Right ventricle myocardium inferior (tissue), 1 donor: ENCODE results near the gene SLC12A1. TPM values are rescaled to one million over a fixed set of nuclear protein-coding genes. Genes with fewer than 3 reads are reported as not detected.
A peak's percentile ranks its signal among the peaks of the same experiment; 100 is the strongest.
"Not testable (repeated sequence)": the region's sequence is repeated elsewhere in the genome, so short reads cannot be mapped to it uniquely, and the experiment has no call there.

Source experiments
- ATAC-seq: fragments of 200-7000 bp; cut with Tn5 transposase; one replicate; pipeline ENCODE4 v1.9.1; 2020; ENCODE audit warnings: mild to moderate bottlenecking, moderate library complexity
- DNase-seq: peaks from one replicate; pipeline ENCODE4 v3.0.0; 2021; ENCODE audit errors: missing footprints
- intact Hi-C: fragments of 100-400 bp; cut with DNase I; formaldehyde crosslinking; loops from one replicate; pipeline ENCODE4 v1.11.0; 2022
- total RNA-seq: library from RNA; stranded (reverse); fragmentation: NEBNext Ultra II Directional; extraction: Animal tissue kit (Norgen Biotek cat#: 25700); gene quantifications from one replicate; pipeline ENCODE4 v1.2.1, GENCODE V29; 2021
- donor health status: DM: no; HTN: yes; CAD: no; lungs with severe emphysema.

SLC12A1 gene
- total RNA-seq, 1 donor from 2014 or later, result not detected

DNA sequence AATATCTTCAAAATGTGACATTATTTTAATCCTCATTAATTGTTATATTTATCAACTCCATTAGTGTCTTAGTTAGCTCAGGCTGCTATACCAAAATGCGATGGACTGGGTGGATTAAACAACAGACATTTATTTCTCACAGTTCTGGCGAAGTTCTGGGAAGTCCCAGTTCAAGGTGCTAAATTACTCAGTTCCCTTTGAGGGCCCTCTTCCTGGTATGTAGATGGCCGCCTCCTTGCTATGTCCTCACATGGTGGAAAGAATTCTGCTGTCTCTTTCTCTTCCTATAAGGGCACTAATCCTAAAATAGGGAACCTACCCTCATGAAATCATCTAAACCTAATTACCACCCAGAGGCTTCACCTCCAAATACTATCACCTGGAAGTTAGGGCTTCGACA, 86.4 kb downstream of the SLC12A1 start:
- no peak for ATAC-seq
- no peak for DNase-seq

DNA sequence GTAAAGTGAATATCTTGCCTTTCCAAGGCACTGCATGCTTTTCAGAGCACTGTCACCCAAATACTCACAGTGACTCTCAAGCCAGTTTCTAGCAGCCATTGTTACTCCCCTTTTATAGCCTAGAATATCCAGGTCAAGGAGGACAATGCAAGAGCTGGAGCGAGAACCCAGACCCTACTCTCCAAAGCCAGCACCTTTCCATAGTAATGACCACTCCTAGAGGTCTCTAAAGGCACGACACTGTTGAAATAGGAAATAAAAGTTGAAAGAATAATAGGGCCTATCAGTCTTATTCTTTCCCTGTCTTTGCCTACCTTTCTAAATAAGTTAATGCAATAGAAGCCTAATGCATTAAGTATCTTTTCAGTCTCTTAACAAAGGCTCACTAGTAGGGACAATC, 91.6 kb downstream of the SLC12A1 start:
- intact Hi-C loops, result no loop called here
- DNase-seq, result no peak
- no peak for ATAC-seq

More for the DNA sequence above, 86.4 kb downstream of the SLC12A1 start:
- intact Hi-C loops, result no loop called here

DNA sequence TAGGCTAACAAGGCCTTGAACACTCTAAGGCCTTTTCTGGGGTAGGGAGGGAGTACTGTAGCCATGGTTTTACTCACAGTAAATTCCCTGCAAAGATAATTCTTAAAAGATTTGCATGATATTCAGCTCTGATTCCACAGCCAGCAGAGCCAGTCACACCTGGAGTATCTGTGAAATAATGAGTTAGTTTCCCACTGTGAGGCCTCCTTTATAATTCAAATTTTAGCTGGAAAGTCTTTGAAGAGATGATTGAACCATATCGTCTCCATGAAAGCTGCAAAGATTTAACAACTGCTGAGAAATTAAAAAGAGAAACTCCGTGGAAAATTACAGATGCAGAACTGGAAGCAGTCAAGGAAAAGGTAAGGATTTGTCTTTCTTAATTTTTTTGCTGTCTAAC, 92.8 kb downstream of the SLC12A1 start:
- intact Hi-C loops, result no loop called here
- DNase-seq (no peak), ATAC-seq (no peak)

DNA sequence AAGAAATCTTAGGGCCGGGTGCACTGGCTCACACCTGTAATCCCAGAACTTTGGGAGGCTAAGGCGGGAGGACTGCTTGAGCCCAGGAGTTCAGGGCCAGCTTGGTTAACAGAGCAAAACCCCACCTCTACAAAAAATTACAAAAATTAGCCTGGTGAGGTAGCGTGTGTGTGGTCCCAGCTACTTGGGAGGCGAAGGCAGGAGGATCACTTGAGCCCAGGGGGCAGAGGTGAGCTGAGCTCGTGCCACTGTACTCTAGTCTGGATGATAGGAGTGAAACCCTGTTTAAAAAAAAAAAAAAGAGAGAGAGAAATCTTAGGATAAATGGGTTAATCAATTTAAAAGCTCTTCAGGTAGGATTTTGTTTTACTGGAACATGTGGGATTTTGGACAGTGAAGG, 93.9 kb downstream of the SLC12A1 start:
- intact Hi-C loops, result no loop called here
- DNase-seq (no peak), ATAC-seq (no peak)

DNA sequence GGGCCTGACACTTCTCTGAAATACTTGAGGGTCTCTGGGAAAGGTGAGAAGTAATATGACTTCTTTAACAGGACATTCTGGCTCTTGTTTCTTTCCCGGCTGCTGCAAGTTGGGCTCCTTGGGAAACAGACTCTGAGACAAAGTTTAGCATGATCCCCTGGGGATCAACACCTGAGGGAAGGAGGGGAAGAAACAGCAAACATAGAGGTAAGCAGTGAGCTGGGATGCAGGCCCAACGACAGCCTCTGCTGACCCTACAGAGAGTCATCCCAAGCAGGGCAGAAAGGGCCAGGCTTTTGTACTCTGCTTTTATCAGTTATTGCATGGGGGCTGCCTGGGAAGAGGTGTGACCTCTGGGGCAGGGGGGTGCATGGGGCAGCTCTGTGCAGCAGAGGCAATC, 98.3 kb downstream of the SLC12A1 start:
- ATAC-seq, result no peak
- DNase-seq, result peak; percentile 34
- intact Hi-C loops, result no loop called here

DNA sequence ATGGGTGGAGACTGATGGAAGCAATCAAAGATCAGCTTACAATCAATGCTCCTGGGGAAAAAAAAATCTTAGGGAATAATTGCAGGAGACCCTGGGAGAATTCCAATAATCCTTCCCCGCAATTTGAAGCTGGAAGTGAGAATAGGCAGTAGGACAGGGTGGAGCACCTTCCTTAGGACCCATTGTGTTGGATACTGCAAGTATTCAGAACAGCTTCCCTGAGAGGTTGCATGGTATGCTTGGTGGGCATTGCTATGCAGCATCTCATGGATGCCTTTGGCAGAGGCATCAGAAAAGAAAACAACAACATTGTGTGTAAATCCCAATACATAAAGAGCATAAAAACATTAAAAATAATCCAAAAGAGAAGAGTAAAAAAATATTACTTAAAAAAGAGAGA, 100.5 kb downstream of the SLC12A1 start:
- ATAC-seq (no peak), DNase-seq (no peak)
- intact Hi-C loops, result no loop called here

DNA sequence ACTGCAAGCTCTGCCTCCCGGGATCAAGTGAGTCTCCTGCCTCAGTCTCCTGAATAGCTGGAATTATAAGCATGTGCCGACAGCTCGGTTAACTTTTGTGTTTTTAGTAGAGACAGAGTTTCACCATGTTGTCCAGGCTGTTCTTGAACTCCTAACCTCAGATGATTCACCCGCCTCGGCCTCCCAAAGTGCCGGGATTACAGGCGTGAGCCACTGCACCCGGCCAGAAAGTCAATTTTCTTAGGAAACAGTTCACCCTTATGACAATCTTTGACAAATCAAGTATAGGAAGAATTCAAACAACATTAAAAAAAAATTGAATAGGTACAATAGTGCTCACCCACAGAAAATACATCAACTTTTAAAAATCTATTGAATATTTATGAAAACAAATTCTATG, 101.5 kb downstream of the SLC12A1 start:
- intact Hi-C loops, result no loop called here

DNA sequence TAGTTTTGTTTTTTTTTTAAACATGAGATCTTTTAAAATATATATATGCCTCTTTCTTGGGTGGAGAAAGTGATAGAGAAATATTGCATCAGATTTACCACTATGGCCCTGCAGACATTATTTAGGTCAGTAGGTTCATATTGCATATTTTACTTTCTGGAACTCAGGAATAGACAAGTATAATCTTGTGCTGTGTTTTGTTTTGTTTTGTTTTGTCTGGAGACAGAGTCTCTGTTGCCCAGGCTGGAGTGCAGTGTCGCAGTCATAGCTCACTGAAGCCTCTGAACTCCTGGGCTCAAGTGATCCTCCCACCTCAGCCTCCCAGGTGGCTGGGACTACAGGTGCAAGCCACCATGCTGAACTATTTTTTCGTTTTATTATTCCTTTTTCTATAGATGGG, 103.6 kb downstream of the SLC12A1 start:
- DNase-seq (no peak), ATAC-seq (no peak)
- intact Hi-C loops, result no loop called here

More for the DNA sequence above, 101.5 kb downstream of the SLC12A1 start:
- no peak for DNase-seq
- ATAC-seq, result no peak

DNA sequence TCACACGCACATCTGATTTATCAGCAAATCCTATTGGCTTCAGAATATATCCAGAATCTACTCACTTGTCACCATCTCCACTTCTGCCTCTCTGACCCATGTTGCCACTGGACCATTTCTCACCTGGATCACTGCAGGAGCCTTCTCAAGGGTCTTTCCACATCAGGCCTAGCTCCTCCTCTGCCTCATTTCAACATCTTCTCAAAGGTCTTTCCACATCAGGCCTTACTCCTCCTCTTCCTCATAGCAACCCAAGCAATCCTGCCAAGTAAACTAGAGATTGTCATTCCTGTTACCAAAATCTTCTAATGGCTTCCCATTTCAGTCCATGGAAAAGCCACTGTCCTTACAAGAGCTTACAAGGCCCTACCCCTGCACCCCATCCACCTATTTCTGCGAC, 107.1 kb downstream of the SLC12A1 start:
- ATAC-seq (no peak), DNase-seq (no peak)
- intact Hi-C loops, result no loop called here

DNA sequence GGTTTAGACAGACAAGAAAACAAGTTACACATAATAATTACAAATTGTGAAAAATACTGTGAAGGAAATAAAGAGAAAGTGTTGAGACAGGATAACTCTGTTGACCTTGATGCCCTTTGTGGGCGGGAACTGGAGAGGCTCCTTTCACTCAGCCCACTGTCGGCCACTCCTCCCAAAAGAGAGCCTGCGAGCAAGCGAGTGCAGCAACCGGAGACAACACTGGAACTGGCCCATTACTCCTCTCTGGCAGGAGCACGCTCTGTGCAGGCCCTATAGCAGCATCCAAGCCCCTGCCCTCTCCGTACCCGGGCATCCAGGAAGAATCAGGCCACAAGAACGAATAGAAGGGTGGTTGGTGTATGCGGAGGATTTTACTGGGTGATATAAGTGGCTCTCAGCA, 108.9 kb downstream of the SLC12A1 start:
- intact Hi-C loops, result no loop called here
- ATAC-seq (no peak), DNase-seq (no peak)

DNA sequence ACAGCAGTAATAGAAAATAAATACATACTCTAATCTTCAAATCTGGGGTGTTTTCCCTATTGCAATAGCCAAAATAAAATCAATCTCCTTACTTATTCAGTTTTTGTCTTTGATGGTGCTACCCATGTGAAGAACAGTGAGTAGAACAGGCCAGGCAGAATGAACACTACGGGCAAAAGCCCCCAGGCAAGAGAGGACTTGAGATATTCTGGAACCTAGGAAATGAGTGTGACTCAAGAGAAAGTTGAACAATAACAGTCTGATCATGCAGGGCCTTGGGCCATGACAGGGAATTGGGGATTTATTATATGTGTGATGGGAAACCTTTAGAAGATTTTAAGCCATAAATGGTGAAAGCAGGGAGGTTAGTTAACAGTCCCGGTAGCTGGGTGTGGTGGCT, 111.1 kb downstream of the SLC12A1 start:
- DNase-seq, result no peak
- ATAC-seq, result no peak
- intact Hi-C loops, result no loop called here

DNA sequence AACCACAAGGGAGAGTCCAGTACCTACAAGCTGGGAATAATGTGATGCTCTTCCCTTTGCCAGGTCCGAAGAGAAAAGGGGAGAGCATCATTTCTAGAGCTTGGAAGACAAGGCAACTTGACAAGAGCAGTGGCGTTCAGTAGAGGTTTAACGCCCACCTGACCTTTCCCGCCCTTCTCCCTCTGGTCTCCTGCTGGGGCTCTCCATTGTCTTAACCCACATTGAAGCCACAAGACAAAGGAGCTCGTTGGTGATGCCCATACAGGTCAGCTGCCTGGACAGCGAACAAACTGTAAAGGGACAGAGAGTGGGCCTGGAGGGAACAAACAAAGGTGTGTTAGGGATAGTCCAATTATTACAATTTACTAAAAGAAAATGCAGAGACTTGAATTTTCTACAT, 112.0 kb downstream of the SLC12A1 start:
- ATAC-seq (no peak), DNase-seq (no peak)
- intact Hi-C loops, result no loop called here

DNA sequence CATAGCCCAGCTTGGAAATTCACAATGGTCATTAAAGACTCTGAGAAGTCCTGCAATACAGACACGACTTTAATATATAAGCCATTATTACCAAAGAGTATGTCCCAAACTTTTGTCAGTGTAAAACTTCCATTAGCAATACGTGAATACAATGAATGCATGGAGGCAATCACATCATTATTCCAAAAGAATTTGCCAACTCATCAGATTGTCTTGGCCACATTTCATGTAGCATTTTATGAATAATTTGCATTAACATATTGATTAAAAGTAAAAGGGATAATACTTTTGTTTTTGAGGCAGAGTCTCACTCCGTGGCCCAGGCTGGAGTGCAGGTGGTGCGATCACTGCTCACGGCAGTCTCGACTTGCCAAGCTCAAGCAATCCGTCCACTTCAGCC, 117.2 kb downstream of the SLC12A1 start:
- DNase-seq, result no peak
- intact Hi-C loops, result no loop called here
- ATAC-seq, result no peak

DNA sequence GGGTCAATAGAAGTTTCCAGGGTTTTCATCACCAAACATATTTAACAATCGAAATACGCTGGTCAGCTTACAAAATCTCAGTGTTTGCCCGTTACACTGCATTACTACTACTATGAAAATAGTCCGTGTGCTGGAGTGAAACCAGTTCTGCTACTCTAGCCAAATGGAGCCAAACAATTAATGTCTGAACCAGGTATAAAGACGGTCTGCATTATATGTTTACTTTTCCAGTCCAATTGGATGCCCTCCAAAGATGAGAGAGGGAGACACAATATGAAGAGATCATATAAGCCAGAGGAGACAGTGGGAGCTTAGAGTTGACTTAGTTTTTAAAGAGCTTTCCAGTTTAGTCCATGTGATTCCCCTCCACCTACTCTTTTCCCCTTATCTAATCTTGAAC, 118.8 kb downstream of the SLC12A1 start:
- intact Hi-C loops, result no loop called here
- no peak for DNase-seq

DNA sequence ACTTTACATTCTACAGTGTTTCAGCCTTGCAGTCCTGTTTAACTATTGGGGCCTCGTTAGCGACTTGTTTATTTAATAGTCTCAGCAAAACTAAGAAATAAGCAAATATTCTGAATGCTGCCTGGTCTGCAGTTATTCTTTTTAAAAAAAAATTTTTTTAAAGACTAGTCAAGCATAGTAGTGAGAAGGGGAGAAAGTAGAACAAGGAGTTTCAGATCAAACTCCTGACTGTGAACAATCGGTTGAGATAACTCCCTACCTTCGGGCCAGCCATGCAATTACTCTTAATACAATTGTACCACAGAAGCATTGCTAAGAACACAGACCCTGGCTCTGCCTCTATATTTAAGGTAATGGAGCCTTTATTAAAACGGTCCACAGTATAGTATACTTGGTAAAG, 119.3 kb downstream of the SLC12A1 start:
- DNase-seq (no peak), ATAC-seq (no peak)
- intact Hi-C loops, result no loop called here

More for the DNA sequence above, 118.8 kb downstream of the SLC12A1 start:
- no peak for ATAC-seq

DNA sequence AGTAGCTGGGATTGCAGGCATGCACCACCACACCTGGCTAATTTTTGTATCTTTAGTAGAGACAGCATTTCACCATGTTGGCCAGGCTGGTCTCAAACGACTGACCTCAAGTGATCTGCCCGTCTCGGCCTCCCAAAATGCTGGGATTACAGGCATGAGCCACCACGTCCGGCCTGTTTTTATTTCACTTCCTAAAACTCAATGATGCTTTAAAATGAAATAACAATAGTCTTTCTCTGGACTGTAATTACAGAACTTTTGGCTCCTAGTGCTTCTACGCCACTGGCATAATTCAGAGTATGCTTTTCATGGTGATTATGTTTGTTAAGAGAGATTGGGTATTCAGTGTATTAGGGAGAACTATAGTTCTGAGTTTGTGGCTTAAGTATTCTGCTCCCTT, 120.1 kb downstream of the SLC12A1 start:
- intact Hi-C loops, DNase-seq, ATAC-seq: not testable (repeated sequence)

DNA sequence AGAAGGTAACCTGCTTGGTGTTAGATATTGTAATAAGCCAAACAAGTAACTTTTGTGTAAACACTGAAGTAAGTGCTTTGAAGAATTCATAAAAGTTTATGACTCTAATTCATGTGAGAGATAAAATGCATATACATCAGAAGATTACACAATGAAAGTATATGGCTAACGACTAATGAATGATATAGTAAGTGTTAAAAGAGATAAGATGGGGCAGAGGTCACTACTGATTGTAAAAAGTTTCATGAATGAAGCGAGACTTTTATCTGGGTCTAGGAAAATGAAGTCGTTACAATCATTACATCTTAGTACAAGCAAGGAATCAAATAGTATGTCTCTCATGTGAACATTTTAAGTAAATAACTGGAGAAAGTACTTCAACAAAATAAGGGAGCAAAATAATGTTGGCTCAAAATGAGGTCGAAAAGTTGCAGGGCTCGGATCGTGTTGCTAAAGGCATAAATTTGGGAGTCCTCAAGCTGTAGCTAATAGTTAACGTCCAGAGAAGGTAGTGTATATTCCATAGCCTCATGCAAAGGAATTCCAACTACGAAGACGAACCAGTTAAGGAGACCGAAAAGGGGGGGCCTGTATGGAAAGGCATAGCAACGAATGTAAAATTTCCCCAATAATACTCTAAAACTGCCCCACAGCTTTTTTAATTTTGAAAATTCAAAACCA, 124.1 kb downstream of the SLC12A1 start:
- ATAC-seq (no peak), DNase-seq (no peak)
- intact Hi-C loops, result no loop called here

DNA sequence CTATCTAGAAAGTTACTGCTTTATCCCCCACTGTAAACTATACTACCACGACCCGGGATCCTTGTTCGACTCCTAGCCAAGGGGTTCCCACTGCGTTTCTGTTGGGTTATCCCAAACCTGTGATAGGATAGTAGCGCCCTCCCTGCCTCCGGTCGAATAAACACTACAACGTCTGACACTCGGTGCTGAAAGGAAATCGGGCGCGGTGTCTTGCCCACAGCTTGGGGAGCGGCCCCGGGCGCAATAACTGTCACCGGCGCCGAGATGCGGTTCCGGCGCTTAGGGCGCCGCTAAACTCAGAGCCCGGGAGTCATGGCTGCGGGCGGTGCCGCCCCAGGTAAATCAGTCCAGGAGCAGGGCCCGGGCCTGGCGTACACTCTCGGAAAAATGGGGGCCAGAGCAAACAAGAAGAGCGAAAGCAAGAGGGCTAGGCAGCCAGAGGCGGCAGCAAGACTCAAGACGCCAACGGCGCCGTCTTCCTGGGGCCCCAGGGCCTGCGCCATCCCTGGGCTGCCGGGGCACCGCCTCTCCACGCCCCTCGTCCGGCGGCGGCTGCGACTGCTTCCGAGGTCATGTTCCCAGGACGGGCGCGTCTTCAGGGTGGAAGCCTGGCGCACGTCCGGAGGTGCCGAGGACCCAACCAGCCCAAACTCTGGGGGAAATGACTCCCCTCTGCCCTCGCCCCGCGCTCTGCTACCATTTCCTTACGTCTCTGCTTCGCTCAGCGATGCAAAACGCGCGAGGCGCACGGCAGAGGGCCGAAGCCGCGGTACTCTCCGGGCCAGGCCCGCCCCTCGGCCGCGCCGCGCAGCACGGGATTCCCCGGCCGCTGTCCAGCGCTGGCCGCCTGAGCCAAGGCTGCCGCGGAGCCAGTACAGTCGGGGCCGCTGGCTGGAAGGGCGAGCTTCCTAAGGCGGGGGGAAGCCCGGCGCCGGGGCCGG, 125.0 kb downstream of the SLC12A1 start, which contains the start of gene DUT:
Gene DUT (plus strand): TSS at position 575 of the 941 bp plus-strand sequence. CDS start 87 bp downstream, at position 662.
- ATAC-seq, result peak; percentile 97
- intact Hi-C loops, result no loop called here

DNA sequence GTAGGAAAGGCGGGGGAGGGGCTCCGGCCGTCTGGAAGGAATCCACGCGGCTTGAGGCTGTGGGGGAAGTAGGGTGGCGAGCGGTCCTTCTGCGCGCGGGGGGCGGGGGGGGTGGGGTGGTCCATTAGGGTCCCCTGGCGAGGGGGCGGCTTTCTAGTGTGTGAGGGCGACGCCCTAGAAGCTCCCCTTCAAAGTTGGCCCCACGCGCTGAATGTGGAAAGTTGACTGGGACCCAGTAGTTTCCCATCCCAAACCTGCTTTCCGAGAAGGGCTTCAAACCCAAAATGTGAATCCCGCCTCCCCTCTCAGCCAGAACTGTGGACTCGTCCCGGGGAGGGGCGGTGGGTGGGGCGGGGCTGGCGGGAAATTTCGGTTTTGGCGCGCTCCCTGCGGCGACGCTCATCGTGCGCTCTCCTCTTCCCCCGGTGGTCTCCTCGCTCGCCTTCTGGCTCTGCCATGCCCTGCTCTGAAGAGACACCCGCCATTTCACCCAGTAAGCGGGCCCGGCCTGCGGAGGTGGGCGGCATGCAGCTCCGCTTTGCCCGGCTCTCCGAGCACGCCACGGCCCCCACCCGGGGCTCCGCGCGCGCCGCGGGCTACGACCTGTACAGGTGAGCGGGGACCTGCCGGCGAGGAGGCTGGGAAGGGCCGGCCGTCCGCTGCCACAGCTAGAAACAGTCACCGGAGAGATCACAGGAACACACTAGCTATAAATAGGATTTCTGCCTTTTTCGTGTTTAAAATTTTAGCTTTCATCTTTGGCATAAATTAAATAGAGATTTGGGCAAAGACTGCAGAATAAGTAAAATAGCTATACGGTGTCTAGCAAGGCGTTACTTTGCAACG, 125.9 kb downstream of the SLC12A1 start:
- intact Hi-C loops, result no loop called here

More for the DNA sequence above, 125.0 kb downstream of the SLC12A1 start, which contains the start of gene DUT:
- peak; percentile 94 for DNase-seq

More for the DNA sequence above, 125.9 kb downstream of the SLC12A1 start:
- ATAC-seq (peak; percentile 86), DNase-seq (no peak)
